PFSK-1 (cell line): ENCODE measurements around the gene CHID1.

Experiments used
- POLR2AphosphoS5 ChIP-seq: IDR thresholded peaks from 2 replicates; pipeline ENCODE4 v1.6.1; 2012; ENCODE audit warnings: low read depth, mild to moderate bottlenecking, control low read depth, low read length, moderate library complexity
- SIN3A ChIP-seq: IDR thresholded peaks from 2 replicates; pipeline ENCODE4 v1.6.1; 2012; ENCODE audit warnings: mild to moderate bottlenecking, low read length, moderate library complexity, borderline replicate concordance; ENCODE audit not compliant: insufficient read depth
- TAF1 ChIP-seq: IDR thresholded peaks from 2 replicates; pipeline ENCODE4 v1.6.1; 2012; ENCODE audit warnings: low read length, control low read depth, borderline replicate concordance; ENCODE audit not compliant: insufficient read depth
- TF ChIP-seq, protein P1 (sequence below), 2 experiments: IDR thresholded peaks; 2 replicates each; pipeline versions ENCODE4 v1.6.1 to v1.8.0; 2011 to 2012; ENCODE audit warnings: low read depth in 2 of 2, low read length in 2 of 2, control low read depth in 1 of 2, inconsistent platforms in 1 of 2, mild to moderate bottlenecking in 1 of 2, moderate library complexity in 1 of 2; ENCODE audit not compliant: insufficient read depth in 1 of 2

DNA sequence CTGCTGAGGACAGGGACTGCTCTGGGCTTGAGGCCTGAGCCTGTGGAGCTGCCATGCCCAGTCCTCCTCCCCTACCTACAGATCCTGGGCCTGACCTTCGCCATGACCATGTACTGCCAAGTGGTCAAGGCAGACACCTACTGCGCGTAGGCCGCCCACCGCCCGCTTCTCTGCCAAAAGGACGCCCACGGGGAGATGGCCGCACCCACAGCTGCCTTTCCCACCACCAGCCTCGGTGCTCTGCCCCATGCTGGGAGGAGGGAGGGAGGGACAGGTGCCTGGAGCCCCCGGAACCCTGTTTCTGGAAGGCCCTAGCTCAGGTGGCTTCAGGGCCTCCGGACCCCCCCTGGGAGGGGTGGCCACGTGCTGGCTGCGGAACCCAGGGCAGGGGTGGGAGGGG lies 44.1 kb downstream of the CHID1 start:
- TF ChIP-seq TAF1 (peak; percentile 34; the same call in 1 of the 2 replicates), POLR2AphosphoS5 (peak; percentile 51), SIN3A (no peak)
- TF ChIP-seq, protein P1, sequence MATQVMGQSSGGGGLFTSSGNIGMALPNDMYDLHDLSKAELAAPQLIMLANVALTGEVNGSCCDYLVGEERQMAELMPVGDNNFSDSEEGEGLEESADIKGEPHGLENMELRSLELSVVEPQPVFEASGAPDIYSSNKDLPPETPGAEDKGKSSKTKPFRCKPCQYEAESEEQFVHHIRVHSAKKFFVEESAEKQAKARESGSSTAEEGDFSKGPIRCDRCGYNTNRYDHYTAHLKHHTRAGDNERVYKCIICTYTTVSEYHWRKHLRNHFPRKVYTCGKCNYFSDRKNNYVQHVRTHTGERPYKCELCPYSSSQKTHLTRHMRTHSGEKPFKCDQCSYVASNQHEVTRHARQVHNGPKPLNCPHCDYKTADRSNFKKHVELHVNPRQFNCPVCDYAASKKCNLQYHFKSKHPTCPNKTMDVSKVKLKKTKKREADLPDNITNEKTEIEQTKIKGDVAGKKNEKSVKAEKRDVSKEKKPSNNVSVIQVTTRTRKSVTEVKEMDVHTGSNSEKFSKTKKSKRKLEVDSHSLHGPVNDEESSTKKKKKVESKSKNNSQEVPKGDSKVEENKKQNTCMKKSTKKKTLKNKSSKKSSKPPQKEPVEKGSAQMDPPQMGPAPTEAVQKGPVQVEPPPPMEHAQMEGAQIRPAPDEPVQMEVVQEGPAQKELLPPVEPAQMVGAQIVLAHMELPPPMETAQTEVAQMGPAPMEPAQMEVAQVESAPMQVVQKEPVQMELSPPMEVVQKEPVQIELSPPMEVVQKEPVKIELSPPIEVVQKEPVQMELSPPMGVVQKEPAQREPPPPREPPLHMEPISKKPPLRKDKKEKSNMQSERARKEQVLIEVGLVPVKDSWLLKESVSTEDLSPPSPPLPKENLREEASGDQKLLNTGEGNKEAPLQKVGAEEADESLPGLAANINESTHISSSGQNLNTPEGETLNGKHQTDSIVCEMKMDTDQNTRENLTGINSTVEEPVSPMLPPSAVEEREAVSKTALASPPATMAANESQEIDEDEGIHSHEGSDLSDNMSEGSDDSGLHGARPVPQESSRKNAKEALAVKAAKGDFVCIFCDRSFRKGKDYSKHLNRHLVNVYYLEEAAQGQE (IDR thresholded peaks at IDR 0.05; ENCODE audit: insufficient read depth in 1 of 2, low read depth in 2 of 2, low read length in 2 of 2), result no peak
